Right renal pelvis (tissue), 4 donors: ENCODE results near the gene RPS15. TPM values are rescaled to one million over a fixed set of nuclear protein-coding genes. Genes with fewer than 3 reads are reported as not detected.

Experiments used
- DNase-seq, 4 donors: peaks; one replicate each; pipeline ENCODE4 v3.0.0-alpha.2; 2013; ENCODE audit warnings: low read depth in 4 of 4, low spot score in 3 of 4, missing footprints in 1 of 4
- polyA plus RNA-seq, 4 donors: library from polyadenylated mRNA; unstranded; fragments of 120-200 nt; gene quantifications; one replicate each; pipeline ENCODE4 v1.2.1, GENCODE V29; 2013; ENCODE audit not compliant: insufficient read length in 4 of 4

The RPS15 gene
- 100 to 1,000 TPM; 509 to 913 (median 548) TPM for polyA plus RNA-seq

GRCh38 chr19:1438035-1438932 is at the start of gene RPS15:
Gene RPS15 (plus strand): TSS chr19:1438396. CDS start chr19:1438426, 30 bp downstream.
- peak; percentile 89 to 98 (median 90) for DNase-seq

- DNase-seq = no peak
These were observed 49.6 kb upstream of the RPS15 start for GRCh38 chr19:1388637-1389026.

GRCh38 chr19:1389033-1389940 is 48.9 kb upstream of the RPS15 start:
- DNase-seq = no peak

GRCh38 chr19:1390890-1391423 is 47.2 kb upstream of the RPS15 start:
- no peak for DNase-seq

- no peak for DNase-seq
These were observed 45.8 kb upstream of the RPS15 start for GRCh38 chr19:1392407-1392806.

GRCh38 chr19:1392939-1393530 is 45.2 kb upstream of the RPS15 start:
- DNase-seq = no peak

- no peak for DNase-seq
These were observed 44.4 kb upstream of the RPS15 start for GRCh38 chr19:1393841-1394240.

GRCh38 chr19:1394252-1395193 is 43.7 kb upstream of the RPS15 start:
- no peak for DNase-seq

- no peak for DNase-seq
These were observed 42.8 kb upstream of the RPS15 start for GRCh38 chr19:1395194-1396018.

- no peak for DNase-seq
These were observed 42.0 kb upstream of the RPS15 start for GRCh38 chr19:1396019-1396767.

GRCh38 chr19:1396768-1397679 is 41.2 kb upstream of the RPS15 start:
- DNase-seq = no peak

- no peak for DNase-seq
These were observed 40.4 kb upstream of the RPS15 start for GRCh38 chr19:1397838-1398237.

GRCh38 chr19:1399079-1399478 is 39.1 kb upstream of the RPS15 start:
- no peak for DNase-seq

GRCh38 chr19:1399745-1400144 is 38.5 kb upstream of the RPS15 start:
- no peak for DNase-seq

- no peak for DNase-seq
These were observed 37.7 kb upstream of the RPS15 start for GRCh38 chr19:1400281-1401137.
